Measurements from ENCODE around the gene MUC5B.

DNA sequence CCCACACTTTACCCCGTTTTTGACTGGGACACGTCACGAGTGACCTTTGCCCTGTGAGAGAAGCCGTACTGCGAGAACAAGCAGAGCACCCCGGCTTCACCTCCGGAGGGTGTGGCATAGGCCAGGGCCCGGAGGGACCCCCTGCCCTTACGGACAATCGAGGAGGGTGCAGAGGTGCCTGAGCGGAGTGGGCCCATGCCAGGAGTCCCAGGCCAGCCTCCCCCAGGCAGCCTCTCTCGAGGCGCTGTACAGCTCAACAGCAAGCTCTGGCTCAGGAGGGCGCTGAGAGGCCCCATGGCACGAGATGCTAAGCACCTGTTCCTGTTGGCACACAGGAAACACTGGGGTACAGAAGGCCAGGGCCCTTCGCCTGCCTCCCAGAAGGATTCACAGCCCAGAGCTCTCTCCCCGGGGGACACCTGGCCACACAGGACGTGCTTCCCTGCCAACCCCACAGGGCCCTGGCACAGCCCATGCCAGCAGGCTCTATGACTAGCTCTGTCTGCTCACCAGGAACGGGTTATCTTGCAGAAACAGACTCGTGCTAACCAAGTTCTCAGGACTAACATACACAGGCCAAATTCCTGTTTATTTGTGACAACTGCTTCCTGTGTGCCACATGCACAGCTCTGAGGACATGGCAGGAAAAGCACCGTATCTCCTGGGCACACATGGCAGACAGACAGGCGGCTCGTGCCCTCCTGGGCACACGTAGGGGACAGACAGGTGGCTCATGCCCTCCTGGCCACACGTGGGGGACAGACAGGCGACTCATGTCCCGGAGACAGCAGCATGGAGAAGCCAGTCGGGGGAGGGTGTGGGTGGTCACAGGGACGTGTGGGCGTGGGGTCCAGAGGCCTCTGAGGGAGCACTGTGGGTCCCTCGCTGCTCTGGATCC is 75.0 kb downstream of the MUC5B start:
- TF ChIP-seq, protein P1, sequence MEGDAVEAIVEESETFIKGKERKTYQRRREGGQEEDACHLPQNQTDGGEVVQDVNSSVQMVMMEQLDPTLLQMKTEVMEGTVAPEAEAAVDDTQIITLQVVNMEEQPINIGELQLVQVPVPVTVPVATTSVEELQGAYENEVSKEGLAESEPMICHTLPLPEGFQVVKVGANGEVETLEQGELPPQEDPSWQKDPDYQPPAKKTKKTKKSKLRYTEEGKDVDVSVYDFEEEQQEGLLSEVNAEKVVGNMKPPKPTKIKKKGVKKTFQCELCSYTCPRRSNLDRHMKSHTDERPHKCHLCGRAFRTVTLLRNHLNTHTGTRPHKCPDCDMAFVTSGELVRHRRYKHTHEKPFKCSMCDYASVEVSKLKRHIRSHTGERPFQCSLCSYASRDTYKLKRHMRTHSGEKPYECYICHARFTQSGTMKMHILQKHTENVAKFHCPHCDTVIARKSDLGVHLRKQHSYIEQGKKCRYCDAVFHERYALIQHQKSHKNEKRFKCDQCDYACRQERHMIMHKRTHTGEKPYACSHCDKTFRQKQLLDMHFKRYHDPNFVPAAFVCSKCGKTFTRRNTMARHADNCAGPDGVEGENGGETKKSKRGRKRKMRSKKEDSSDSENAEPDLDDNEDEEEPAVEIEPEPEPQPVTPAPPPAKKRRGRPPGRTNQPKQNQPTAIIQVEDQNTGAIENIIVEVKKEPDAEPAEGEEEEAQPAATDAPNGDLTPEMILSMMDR (IDR thresholded peaks at IDR 0.05): no peak
- TF ChIP-seq POLR2A (IDR thresholded peaks at IDR 0.05): no peak

All from esophagus squamous epithelium (tissue), 4 donors.